Measurements from ENCODE around the gene PLEKHH2.

The PLEKHH2 gene

GRCh38 chr2:43636621-43637020, 439 bp upstream of the PLEKHH2 start:
- DNase-seq (ENCODE audit: extremely low spot score) = peak; percentile 10
- ChIA-PET POLR2A (no interaction called here), CTCF (interaction anchor here (0.9 to 1.4 kb wide), 2 partner anchors 25 to 28 kb away, joined by 3 read pairs; no protein-coding TSS in a partner anchor)
- no peak for TF ChIP-seq CTCF (IDR thresholded peaks at IDR 0.05; ENCODE audit: control extremely low read depth, extremely low read depth, low read depth, missing control alignments)

DNA sequence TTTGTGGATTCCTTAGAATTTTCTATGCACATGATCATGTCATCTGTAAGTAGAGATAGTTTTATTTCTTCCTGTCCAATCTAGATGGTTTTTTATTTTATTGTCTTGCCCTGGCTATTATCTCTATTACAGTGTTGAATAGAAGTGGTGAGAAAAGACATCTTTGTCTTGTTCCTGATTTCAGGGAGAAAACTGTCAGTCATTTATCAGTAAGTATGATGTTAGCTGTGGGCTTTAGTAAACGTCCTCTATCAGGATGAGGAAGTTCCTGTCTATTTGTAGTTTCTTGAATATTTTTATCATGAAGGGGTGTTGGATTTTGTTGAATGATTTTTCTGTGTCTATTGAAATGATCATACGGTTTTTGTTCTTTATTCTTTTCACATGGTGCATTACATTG, 5.3 kb downstream of the PLEKHH2 start:
- ChIA-PET POLR2A (no interaction called here), CTCF (no interaction called here)
- no peak for TF ChIP-seq CTCF (IDR thresholded peaks at IDR 0.05; ENCODE audit: control extremely low read depth, extremely low read depth, low read depth, missing control alignments)
- DNase-seq (ENCODE audit: extremely low spot score) = no peak

GRCh38 chr2:43643680-43644079, 6.6 kb downstream of the PLEKHH2 start:
- CTCF ChIA-PET = interaction anchor here (1.6 kb wide), 1 partner anchor 10 kb away, joined by 4 read pairs; no protein-coding TSS in a partner anchor
- no peak for TF ChIP-seq CTCF (IDR thresholded peaks at IDR 0.05; ENCODE audit: control extremely low read depth, extremely low read depth, low read depth, missing control alignments)

DNA sequence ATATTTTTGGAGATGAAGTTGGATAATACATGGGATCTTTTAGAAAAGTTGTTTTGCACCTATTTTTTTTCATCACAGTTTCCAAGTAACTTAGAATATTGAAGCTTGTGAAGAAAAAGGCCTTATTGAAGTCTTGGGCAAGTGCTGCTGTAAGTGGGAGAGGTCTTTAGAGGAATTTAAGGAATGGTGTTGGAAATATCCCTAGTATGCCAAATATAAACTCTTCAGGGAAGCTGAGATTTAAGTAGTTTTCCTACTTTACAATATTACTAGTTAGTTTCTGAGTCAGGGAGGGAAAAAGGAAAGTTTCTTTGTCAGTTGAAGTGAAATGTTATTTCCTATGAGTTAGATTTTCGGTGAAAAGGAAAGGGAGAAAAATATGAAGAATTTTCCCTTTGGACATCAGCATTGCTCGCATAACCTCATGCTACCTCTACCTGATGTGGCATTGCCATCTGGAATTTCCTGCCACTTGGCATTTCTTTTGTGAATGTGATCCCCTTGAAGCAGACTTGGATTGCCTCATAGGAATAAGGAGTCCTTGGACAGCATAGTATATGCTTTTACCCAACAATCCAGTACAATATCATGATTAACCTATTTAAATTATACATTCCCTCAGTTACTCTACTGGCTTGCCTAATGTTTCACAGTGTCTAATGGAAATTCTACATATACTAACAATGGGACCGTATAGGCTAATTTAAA, 12.1 kb downstream of the PLEKHH2 start:
- no peak for DNase-seq (ENCODE audit: extremely low spot score)
- ChIA-PET POLR2A (no interaction called here), CTCF (interaction anchor here (2.3 kb wide), 1 partner anchor 9 kb away, joined by 5 read pairs; no protein-coding TSS in a partner anchor)
- no peak for TF ChIP-seq CTCF (IDR thresholded peaks at IDR 0.05; ENCODE audit: control extremely low read depth, extremely low read depth, low read depth, missing control alignments)

More at GRCh38 chr2:43643680-43644079, 6.6 kb downstream of the PLEKHH2 start:
- DNase-seq (ENCODE audit: extremely low spot score) = no peak
- POLR2A ChIA-PET = no interaction called here

DNA sequence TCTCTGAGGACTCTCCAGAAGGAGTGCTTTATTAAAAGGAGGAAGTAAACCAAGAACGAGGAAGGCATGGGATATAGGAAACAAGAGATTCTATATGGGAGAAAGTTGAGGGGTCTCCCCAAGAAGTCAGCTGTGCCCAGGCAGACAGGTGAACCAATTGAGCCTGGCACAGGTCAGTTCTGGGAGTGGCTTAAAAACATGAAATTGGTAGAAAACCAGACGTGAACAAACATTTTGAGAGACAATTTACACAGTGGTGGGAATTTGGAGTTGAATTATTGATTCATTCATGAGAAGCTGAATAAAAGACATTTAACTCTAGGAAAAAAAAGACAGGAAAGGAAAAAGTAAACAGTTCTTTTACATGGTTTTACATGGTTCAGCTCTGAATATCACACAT, 16.4 kb downstream of the PLEKHH2 start:
- CTCF ChIA-PET = no interaction called here

GRCh38 chr2:43657241-43657640, 20.2 kb downstream of the PLEKHH2 start:
- no peak for DNase-seq (ENCODE audit: extremely low spot score)
- ChIA-PET POLR2A (no interaction called here), CTCF (interaction anchor here (1.2 kb wide), 1 partner anchor 9 kb away, joined by 5 read pairs; no protein-coding TSS in a partner anchor)
- TF ChIP-seq CTCF (IDR thresholded peaks at IDR 0.05; ENCODE audit: control extremely low read depth, extremely low read depth, low read depth, missing control alignments) = no peak

More for the DNA sequence above, 16.4 kb downstream of the PLEKHH2 start:
- TF ChIP-seq CTCF (IDR thresholded peaks at IDR 0.05; ENCODE audit: control extremely low read depth, extremely low read depth, low read depth, missing control alignments) = no peak
- POLR2A ChIA-PET = no interaction called here
- no peak for DNase-seq (ENCODE audit: extremely low spot score)

All from GM10248 (cell line).